ENCODE measurements around the gene EDC4.
"Not testable (repeated sequence)": the region's sequence is repeated elsewhere in the genome, so short reads cannot be mapped to it uniquely, and the experiment has no call there.

EDC4 gene

DNA sequence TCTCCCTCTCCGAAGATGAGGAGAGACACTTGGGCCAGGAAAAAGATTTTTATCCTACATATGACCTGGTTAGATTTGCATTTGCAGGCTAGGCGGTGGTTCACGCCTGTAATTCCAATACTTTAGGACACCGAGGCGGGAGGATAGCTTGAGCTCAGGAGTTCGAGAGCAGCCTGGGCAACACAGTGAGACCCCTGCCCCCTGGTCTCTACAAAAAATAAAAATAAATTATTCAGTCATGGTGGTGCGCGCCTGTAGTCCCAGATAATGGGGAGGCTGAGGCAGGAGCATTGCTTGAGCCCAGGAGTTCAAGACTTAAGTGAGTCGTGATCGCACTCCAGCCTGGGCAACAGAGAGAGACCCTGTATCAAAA is 38.6 kb upstream of the EDC4 start:
- CTCF ChIA-PET: interaction anchor here (0.9 to 2.6 kb wide), 5 partner anchors 11 to 49 kb away, joined by 3 to 32 read pairs (median 4); no protein-coding TSS in a partner anchor
- POLR2A ChIA-PET: interaction anchor here (0.7 to 2.3 kb wide), 14 partner anchors 11 to 272 kb away, joined by 3 to 38 read pairs (median 4); partner anchors contain the start of genes EDC4, GFOD2, NUTF2 and RANBP10
- no peak for TF ChIP-seq ZNF114 (tag by site-specific recombination; IDR thresholded peaks at IDR 0.05)
- peak; percentile 99 for TF ChIP-seq ZNF121 (tag by site-specific recombination; IDR thresholded peaks at IDR 0.05)
- H3K4me1 ChIP-seq (ENCODE audit: control insufficient read depth, insufficient read depth, low read length): no peaks in the 10 kb centered on the region
- H3K36me3 ChIP-seq (ENCODE audit: control insufficient read depth in 2 of 2, insufficient read depth in 1 of 2, low read length in 2 of 2): peaks cover 0 to 32% of the 10 kb centered on the region in 2 experiments; a peak in 2 of 3 replicates
- H3K4me3 ChIP-seq (ENCODE audit: low read depth, low read length): no peak overlapping the region
- H3K9me3 ChIP-seq (ENCODE audit: control insufficient read depth, insufficient read depth, low read depth, low read length): no peaks in the 10 kb centered on the region
- H3K27ac ChIP-seq (ENCODE audit: extremely low read depth, low read depth, low read length): peak overlapping the region; percentile 76; the same call in 1 of the 2 replicates

DNA sequence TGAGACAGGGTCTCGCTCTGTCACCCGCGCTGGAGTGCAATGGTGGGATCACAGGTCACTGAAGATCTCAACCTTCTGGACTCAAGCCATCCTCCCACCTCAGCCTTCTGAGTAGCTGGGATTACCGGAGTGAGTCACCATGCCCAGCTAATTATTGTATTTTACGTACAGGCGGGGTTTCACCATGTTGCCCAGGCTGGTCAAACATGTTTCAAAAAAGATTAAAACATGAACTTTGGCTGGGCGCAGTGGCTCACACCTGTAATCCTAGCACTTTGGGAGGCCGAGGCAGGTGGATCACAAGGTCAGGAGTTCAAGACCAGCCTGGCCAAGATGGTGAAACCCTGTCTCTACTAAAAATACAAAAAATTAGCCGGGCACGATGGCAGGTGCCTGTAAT is 35.7 kb upstream of the EDC4 start:
- 0 out of 2 replicates have a peak, but pooled peaks have one; percentile 7 for TF ChIP-seq ZFHX2 (tag by site-specific recombination; conservative IDR thresholded peaks at IDR 0.05)
- H3K27ac ChIP-seq (ENCODE audit: extremely low read depth, low read depth, low read length); H3K9me3 ChIP-seq (ENCODE audit: control insufficient read depth, insufficient read depth, low read depth, low read length); POLR2A ChIA-PET; H3K36me3 ChIP-seq (ENCODE audit: control insufficient read depth in 2 of 2, insufficient read depth in 1 of 2, low read length in 2 of 2); H3K4me3 ChIP-seq (ENCODE audit: low read depth, low read length); H3K4me1 ChIP-seq (ENCODE audit: control insufficient read depth, insufficient read depth, low read length): not testable (repeated sequence)
- CTCF ChIA-PET: interaction anchor here (2.7 kb wide), 1 partner anchor 21 kb away, joined by 15 read pairs; no protein-coding TSS in a partner anchor

- H3K36me3 ChIP-seq (ENCODE audit: control insufficient read depth in 2 of 2, insufficient read depth in 1 of 2, low read length in 2 of 2): no peaks in the 10 kb centered on the region
- no peaks in the 10 kb centered on the region for H3K9me3 ChIP-seq (ENCODE audit: control insufficient read depth, insufficient read depth, low read depth, low read length)
- H3K27ac ChIP-seq (ENCODE audit: extremely low read depth, low read depth, low read length): no peak overlapping the region
- ChIA-PET POLR2A (no interaction called here), CTCF (interaction anchor here (2.7 kb wide), 1 partner anchor 21 kb away, joined by 15 read pairs; no protein-coding TSS in a partner anchor)
- no peak overlapping the region for H3K4me3 ChIP-seq (ENCODE audit: low read depth, low read length)
- no peaks in the 10 kb centered on the region for H3K4me1 ChIP-seq (ENCODE audit: control insufficient read depth, insufficient read depth, low read length)
- peak; percentile 36; the same call in 1 of the 2 replicates for TF ChIP-seq PRDM1 (tag by site-specific recombination; IDR thresholded peaks at IDR 0.05)
- no peak for TF ChIP-seq YY1 (tag by site-specific recombination; IDR thresholded peaks at IDR 0.05)
Observed at GRCh38 chr16:67837811-67838210, 35.0 kb upstream of the EDC4 start.

- CTCF ChIA-PET: interaction anchor here (0.6 to 1.8 kb wide), 6 partner anchors 12 to 1349 kb away, joined by 3 to 13 read pairs (median 4); no protein-coding TSS in a partner anchor
- H3K9me3 ChIP-seq (ENCODE audit: control insufficient read depth, insufficient read depth, low read depth, low read length): no peaks in the 10 kb centered on the region
- POLR2A ChIA-PET: interaction anchor here (0.6 to 1.2 kb wide), 2 partner anchors 30 to 35 kb away, joined by 3 to 4 read pairs; partner anchors contain the start of genes RANBP10 and TSNAXIP1
- peak overlapping the region; percentile 99; the same call in 1 of the 2 replicates for H3K27ac ChIP-seq (ENCODE audit: extremely low read depth, low read depth, low read length)
- peaks cover 0 to 13% of the 10 kb centered on the region in 2 experiments; a peak in 1 of 3 replicates for H3K36me3 ChIP-seq (ENCODE audit: control insufficient read depth in 2 of 2, insufficient read depth in 1 of 2, low read length in 2 of 2)
- H3K4me3 ChIP-seq (ENCODE audit: low read depth, low read length): no peak overlapping the region; the same call in 1 of the 2 replicates
- peaks cover 16% of the 10 kb centered on the region for H3K4me1 ChIP-seq (ENCODE audit: control insufficient read depth, insufficient read depth, low read length)
- TF ChIP-seq ZNF664 (tag by site-specific recombination; IDR thresholded peaks at IDR 0.05) (no peak), ZNF585B (tag by site-specific recombination; IDR thresholded peaks at IDR 0.05) (no peak), GLI2 (tag by site-specific recombination; IDR thresholded peaks at IDR 0.05; ENCODE audit: borderline replicate concordance, low read depth) (no peak), YY1 (tag by site-specific recombination; IDR thresholded peaks at IDR 0.05) (no peak), ZNF473 (tag by site-specific recombination; IDR thresholded peaks at IDR 0.05) (no peak), ZNF121 (tag by site-specific recombination; IDR thresholded peaks at IDR 0.05) (no peak), HIC1 (tag by site-specific recombination; IDR thresholded peaks at IDR 0.05) (no peak), ZBTB1 (tag by site-specific recombination; IDR thresholded peaks at IDR 0.05) (no peak), ZNF561 (tag by site-specific recombination; IDR thresholded peaks at IDR 0.05; ENCODE audit: borderline replicate concordance) (no peak), ZNF707 (tag by site-specific recombination; IDR thresholded peaks at IDR 0.05) (no peak), ZNF266 (tag by site-specific recombination; IDR thresholded peaks at IDR 0.05; ENCODE audit: low read depth) (no peak), ZNF10 (tag by site-specific recombination; IDR thresholded peaks at IDR 0.05) (peak; percentile 88), ZNF174 (tag by site-specific recombination; IDR thresholded peaks at IDR 0.05) (no peak), ZSCAN23 (tag by site-specific recombination; IDR thresholded peaks at IDR 0.05) (no peak), ZNF558 (tag by site-specific recombination; IDR thresholded peaks at IDR 0.05) (no peak), ZSCAN30 (tag by site-specific recombination; IDR thresholded peaks at IDR 0.05) (no peak)
- TF ChIP-seq, protein P1, sequence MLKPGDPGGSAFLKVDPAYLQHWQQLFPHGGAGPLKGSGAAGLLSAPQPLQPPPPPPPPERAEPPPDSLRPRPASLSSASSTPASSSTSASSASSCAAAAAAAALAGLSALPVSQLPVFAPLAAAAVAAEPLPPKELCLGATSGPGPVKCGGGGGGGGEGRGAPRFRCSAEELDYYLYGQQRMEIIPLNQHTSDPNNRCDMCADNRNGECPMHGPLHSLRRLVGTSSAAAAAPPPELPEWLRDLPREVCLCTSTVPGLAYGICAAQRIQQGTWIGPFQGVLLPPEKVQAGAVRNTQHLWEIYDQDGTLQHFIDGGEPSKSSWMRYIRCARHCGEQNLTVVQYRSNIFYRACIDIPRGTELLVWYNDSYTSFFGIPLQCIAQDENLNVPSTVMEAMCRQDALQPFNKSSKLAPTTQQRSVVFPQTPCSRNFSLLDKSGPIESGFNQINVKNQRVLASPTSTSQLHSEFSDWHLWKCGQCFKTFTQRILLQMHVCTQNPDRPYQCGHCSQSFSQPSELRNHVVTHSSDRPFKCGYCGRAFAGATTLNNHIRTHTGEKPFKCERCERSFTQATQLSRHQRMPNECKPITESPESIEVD (tag by site-specific recombination; IDR thresholded peaks at IDR 0.05): no peak
Observed at GRCh38 chr16:67841198-67841815, 31.5 kb upstream of the EDC4 start.
